OCI-LY1 (cell line): ENCODE measurements around the gene PASD1.

Experiments
- H2AFZ ChIP-seq: fragments of 200-600 bp; sonication (generic), shearing (Covaris generic); 2 replicates; pipeline ENCODE4 v1.6.0; 2014; ENCODE audit warnings: antibody characterized with exemption, mild to moderate bottlenecking, low read length
- H3F3A ChIP-seq: fragments of 200-600 bp; sonication (generic), shearing (Covaris generic); 2 replicates; pipeline ENCODE4 v1.6.0; 2014; ENCODE audit warnings: mild to moderate bottlenecking, antibody characterized with exemption, low read length, moderate library complexity; ENCODE audit not compliant: insufficient read depth
- H3K27ac ChIP-seq: fragments of 200-600 bp; sonication (generic); 2 replicates; pipeline ENCODE4 v1.5.1; 2014; ENCODE audit warnings: low read length, mixed run types, mild to moderate bottlenecking, low read depth; ENCODE audit not compliant: poor library complexity, severe bottlenecking
- H3K27me3 ChIP-seq: fragments of 200-600 bp; sonication (generic); 2 replicates; pipeline ENCODE4 v1.6.0; 2014; ENCODE audit warnings: antibody characterized with exemption, mild to moderate bottlenecking, low read length, moderate library complexity; ENCODE audit not compliant: insufficient read depth
- H3K36me3 ChIP-seq: fragments of 200-600 bp; sonication (generic); 2 replicates; pipeline ENCODE4 v1.6.1; 2014; ENCODE audit warnings: mild to moderate bottlenecking, antibody characterized with exemption, low read length, moderate library complexity, mixed read lengths; ENCODE audit not compliant: insufficient read depth
- H3K4me1 ChIP-seq: fragments of 200-600 bp; sonication (generic); 2 replicates; pipeline ENCODE4 v1.5.1; 2014; ENCODE audit warnings: mild to moderate bottlenecking, low read length, moderate library complexity; ENCODE audit not compliant: insufficient read depth, severe bottlenecking
- H3K4me2 ChIP-seq: fragments of 200-600 bp; sonication (generic), shearing (Covaris generic); 2 replicates; pipeline ENCODE4 v1.6.1; 2014; ENCODE audit warnings: low read length
- H3K4me3 ChIP-seq: fragments of 200-600 bp; sonication (generic); 2 replicates; pipeline ENCODE4 v1.5.1; 2014; ENCODE audit warnings: low read length, low read depth, mild to moderate bottlenecking, mixed read lengths; ENCODE audit not compliant: poor library complexity, severe bottlenecking
- H3K79me2 ChIP-seq: fragments of 200-600 bp; shearing (Covaris generic); 2 replicates; pipeline ENCODE4 v1.6.1; 2016; ENCODE audit warnings: mixed run types, low read length, mixed read lengths; ENCODE audit not compliant: insufficient read depth
- H3K9ac ChIP-seq: fragments of 200-600 bp; sonication (generic), shearing (Covaris generic); 2 replicates; pipeline ENCODE4 v1.6.1; 2014; ENCODE audit warnings: mild to moderate bottlenecking, low read length, mixed read lengths
- H3K9me2 ChIP-seq: fragments of 200-600 bp; sonication (generic), shearing (Covaris generic); 2 replicates; pipeline ENCODE4 v1.6.1; 2014; ENCODE audit warnings: low read depth, mild to moderate bottlenecking, low read length, mixed read lengths
- H3K9me3 ChIP-seq: fragments of 200-600 bp; shearing (Covaris generic); 2 replicates; pipeline ENCODE4 v1.6.1; 2014; ENCODE audit warnings: low read length, mixed read lengths
- H4K20me1 ChIP-seq: fragments of 200-600 bp; sonication (generic), shearing (Covaris generic); 2 replicates; pipeline ENCODE4 v1.6.0; 2016; ENCODE audit warnings: mild to moderate bottlenecking, low read length; ENCODE audit not compliant: insufficient read depth
- CTCF ChIP-seq: fragments of 200-600 bp; sonication (generic), shearing (Covaris generic); IDR thresholded peaks from 2 replicates; pipeline ENCODE4 v1.5.1; 2017; ENCODE audit warnings: mild to moderate bottlenecking, antibody characterized with exemption, low read length, moderate library complexity, mixed read lengths
- EZH2 ChIP-seq: fragments of 200-600 bp; sonication (generic), shearing (Covaris generic); IDR thresholded peaks from 2 replicates; pipeline ENCODE4 v1.8.0; 2017; ENCODE audit warnings: borderline replicate concordance, mixed run types, mild to moderate bottlenecking, antibody characterized with exemption, low read length, moderate library complexity, mixed read lengths

PASD1 gene

GRCh38 chrX:151697522-151697921, 134.0 kb downstream of the PASD1 start:
- Histone ChIP-seq H3K79me2 (no peaks in the 10 kb centered on the region), H3K9me2 (no peaks in the 10 kb centered on the region), H3K4me3 (no peak overlapping the region), H3K9ac (no peak overlapping the region), H3K4me1 (no peaks in the 10 kb centered on the region), H4K20me1 (no peaks in the 10 kb centered on the region), H3K36me3 (no peaks in the 10 kb centered on the region), H2AFZ (no peak overlapping the region), H3K27ac (no peak overlapping the region), H3K9me3 (no peaks in the 10 kb centered on the region), H3K27me3 (no peaks in the 10 kb centered on the region), H3F3A (no peaks in the 10 kb centered on the region), H3K4me2 (no peak overlapping the region)
- TF ChIP-seq EZH2: no peak
- no peak for TF ChIP-seq CTCF

- no peaks in the 10 kb centered on the region for H3F3A ChIP-seq
- H3K9me2 ChIP-seq: no peaks in the 10 kb centered on the region
- H3K4me3 ChIP-seq: no peak overlapping the region
- H4K20me1 ChIP-seq: no peaks in the 10 kb centered on the region
- no peaks in the 10 kb centered on the region for H3K27me3 ChIP-seq
- no peak overlapping the region for H3K27ac ChIP-seq
- TF ChIP-seq CTCF: no peak
- TF ChIP-seq EZH2: no peak
- no peaks in the 10 kb centered on the region for H3K9me3 ChIP-seq
- no peaks in the 10 kb centered on the region for H3K79me2 ChIP-seq
- H3K9ac ChIP-seq: no peak overlapping the region
- no peak overlapping the region for H3K4me2 ChIP-seq
- no peaks in the 10 kb centered on the region for H3K4me1 ChIP-seq
- H3K36me3 ChIP-seq: no peaks in the 10 kb centered on the region
- no peak overlapping the region for H2AFZ ChIP-seq
These were observed 135.0 kb downstream of the PASD1 start for GRCh38 chrX:151698485-151698884.

- Histone ChIP-seq H3K4me3 (no peak overlapping the region), H3K9me3 (no peaks in the 10 kb centered on the region), H3K36me3 (no peaks in the 10 kb centered on the region), H3K27ac (no peak overlapping the region), H4K20me1 (no peaks in the 10 kb centered on the region), H3K9me2 (no peaks in the 10 kb centered on the region), H3K27me3 (no peaks in the 10 kb centered on the region), H3K9ac (no peak overlapping the region), H3K79me2 (no peaks in the 10 kb centered on the region), H3K4me1 (no peaks in the 10 kb centered on the region), H3F3A (no peaks in the 10 kb centered on the region), H2AFZ (no peak overlapping the region), H3K4me2 (no peak overlapping the region)
- TF ChIP-seq EZH2 (no peak), CTCF (no peak)
These were observed 136.3 kb downstream of the PASD1 start for GRCh38 chrX:151699746-151700145.
